Common myeloid progenitor, CD34-positive (primary cell): ENCODE data around the gene KHDRBS1.

Experiments
- CTCF ChIA-PET: fragments of 350-600 bp; sonication (Branson Sonifier 250); formaldehyde crosslinking; loops from one replicate; lab custom pipeline; 2021; ENCODE audit warnings: antibody characterized with exemption; lab: Charles Lee
- POLR2A ChIA-PET: fragments of 350-600 bp; sonication (Branson Sonifier 250); formaldehyde crosslinking; loops from one replicate; lab custom pipeline; 2021; ENCODE audit warnings: antibody characterized with exemption; lab: Charles Lee
- DNase-seq, 3 donors: peaks; one replicate each; pipeline versions ENCODE4 v3.0.0 to v3.0.0-alpha.2; 2013
- H3K27ac ChIP-seq, 2 experiments: 1 replicate in 1 of 2; 2 replicates in 1 of 2; pipeline ENCODE4 v1.7.0; 2013; ENCODE audit warnings: inconsistent platforms in 2 of 2, low read length in 2 of 2, mild to moderate bottlenecking in 2 of 2, low read depth in 1 of 2, moderate library complexity in 1 of 2; ENCODE audit not compliant: severe bottlenecking in 2 of 2, insufficient read depth in 1 of 2, poor library complexity in 1 of 2
- H3K27me3 ChIP-seq, 5 experiments: replicated peaks in 2 of 5; 1 replicate in 3 of 5; 2 replicates in 2 of 5; pipeline versions ENCODE4 v1.6.1 to v1.7.0; 2013; ENCODE audit warnings: low read length in 4 of 5, mild to moderate bottlenecking in 2 of 5, moderate library complexity in 2 of 5, inconsistent platforms in 1 of 5; ENCODE audit not compliant: insufficient read depth in 5 of 5, control insufficient read depth in 4 of 5
- H3K36me3 ChIP-seq, 4 experiments: 1 replicate in 2 of 4; 2 replicates in 2 of 4; pipeline versions ENCODE4 v1.6.1 to v1.7.0; 2013; ENCODE audit warnings: low read length in 3 of 4, control low read depth in 1 of 4, mild to moderate bottlenecking in 1 of 4; ENCODE audit not compliant: control insufficient read depth in 4 of 4, insufficient read depth in 4 of 4
- H3K4me1 ChIP-seq, 4 experiments: 1 replicate in 3 of 4; 2 replicates in 1 of 4; pipeline versions ENCODE4 v1.6.1 to v1.7.1; 2013; ENCODE audit warnings: low read length in 3 of 4, mild to moderate bottlenecking in 3 of 4, control low read depth in 1 of 4, inconsistent platforms in 1 of 4, moderate library complexity in 1 of 4; ENCODE audit not compliant: control insufficient read depth in 4 of 4, insufficient read depth in 4 of 4; ENCODE audit errors: control extremely low read depth in 1 of 4
- H3K4me3 ChIP-seq, 7 experiments: 1 replicate in 4 of 7; 2 replicates in 3 of 7; pipeline versions ENCODE4 v1.5.1 to v1.7.0; 2013; ENCODE audit warnings: mild to moderate bottlenecking in 7 of 7, low read length in 6 of 7, moderate library complexity in 6 of 7, inconsistent platforms in 2 of 7, low read depth in 2 of 7, control low read depth in 1 of 7; ENCODE audit not compliant: insufficient read depth in 4 of 7, control insufficient read depth in 1 of 7; ENCODE audit errors: extremely low read depth in 1 of 7
- H3K9me3 ChIP-seq, 5 experiments: 1 replicate in 4 of 5; 2 replicates in 1 of 5; pipeline versions ENCODE4 v1.6.1 to v1.7.1; 2013; ENCODE audit warnings: low read length in 4 of 5, mild to moderate bottlenecking in 2 of 5, inconsistent platforms in 1 of 5, low read depth in 1 of 5, moderate library complexity in 1 of 5; ENCODE audit not compliant: control insufficient read depth in 4 of 5, insufficient read depth in 2 of 5; ENCODE audit errors: control extremely low read depth in 1 of 5
- WGBS: methylation state at CpG from one replicate; pipeline ENCODE4 v1.1.5; 2013; ENCODE audit not compliant: insufficient coverage; 5-methylcytosine and 5-hydroxymethylcytosine counted together

The KHDRBS1 gene

GRCh38 chr1:32040711-32041110 is 27.0 kb downstream of the KHDRBS1 start:
- Histone ChIP-seq H3K27ac (no peak overlapping the region), H3K4me1 (peaks cover 0 to 9% (median 0%) of the 10 kb centered on the region in 4 experiments), H3K9me3 (no peaks in the 10 kb centered on the region), H3K36me3 (peaks cover 31 to 63% (median 53%) of the 10 kb centered on the region in 4 experiments), H3K27me3 (no peaks in the 10 kb centered on the region), H3K4me3 (no peak overlapping the region)
- ChIA-PET POLR2A (no interaction called here), CTCF (interaction anchor here (0.6 to 2.4 kb wide), 2 partner anchors 22 to 36 kb away, joined by 4 to 11 read pairs; no protein-coding TSS in a partner anchor)
- 96% methylated on average over 3 of the region's 3 CpGs for WGBS
- no peak for DNase-seq

DNA sequence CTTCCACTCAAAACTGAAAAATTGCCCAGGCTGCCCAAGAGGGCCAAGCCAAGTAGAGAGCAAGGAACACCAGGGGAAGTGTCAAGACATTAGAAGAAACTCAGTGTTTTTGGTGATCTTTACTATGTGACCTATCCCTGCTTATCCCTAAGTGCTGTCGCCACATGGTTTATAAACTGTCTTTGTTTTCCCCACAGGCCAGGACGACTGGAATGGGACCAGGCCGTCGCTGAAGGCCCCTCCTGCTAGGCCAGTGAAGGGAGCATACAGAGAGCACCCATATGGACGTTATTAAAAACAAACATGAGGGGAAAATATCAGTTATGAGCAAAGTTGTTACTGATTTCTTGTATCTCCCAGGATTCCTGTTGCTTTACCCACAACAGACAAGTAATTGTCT is 28.7 kb downstream of the KHDRBS1 start:
- Histone ChIP-seq H3K36me3 (peaks cover 29 to 62% (median 55%) of the 10 kb centered on the region in 4 experiments), H3K27ac (peak overlapping the region in 1 of 2 experiments; percentile 0), H3K9me3 (no peaks in the 10 kb centered on the region), H3K27me3 (no peaks in the 10 kb centered on the region), H3K4me3 (no peak overlapping the region), H3K4me1 (peaks cover 0 to 9% (median 0%) of the 10 kb centered on the region in 4 experiments)
- ChIA-PET CTCF (no interaction called here), POLR2A (no interaction called here)
- 90% methylated on average over 2 of the region's 5 CpGs for WGBS
- no peak for DNase-seq

DNA sequence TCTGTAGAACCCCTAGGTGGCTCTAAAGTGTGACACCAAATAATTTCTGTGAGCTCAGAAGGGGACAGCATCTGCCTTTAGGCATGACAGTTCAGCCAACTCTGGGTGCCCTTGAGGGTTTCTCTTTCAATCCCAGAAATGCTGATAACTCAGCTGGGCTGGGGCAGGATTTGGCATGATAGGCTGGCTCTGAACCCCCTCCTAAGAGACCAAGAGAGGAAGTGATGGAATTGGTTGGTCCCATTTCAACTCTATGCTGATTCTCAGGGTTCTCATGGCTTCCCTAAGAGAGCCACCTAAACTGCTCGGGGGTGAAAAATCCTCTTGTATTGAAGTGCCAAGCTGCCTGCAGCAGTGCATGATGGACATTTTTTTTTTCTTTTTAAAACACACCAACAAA is 30.6 kb downstream of the KHDRBS1 start:
- no peak overlapping the region for H3K27ac ChIP-seq
- no peaks in the 10 kb centered on the region for H3K27me3 ChIP-seq
- no CpG with 5 or more reads among the region's 1 CpG for WGBS
- ChIA-PET CTCF (interaction anchor here (0.5 to 2.7 kb wide), 5 partner anchors 8 to 64 kb away, joined by 3 to 9 read pairs (median 4); partner anchors contain the start of gene KPNA6), POLR2A (interaction anchor here (2.2 kb wide), 1 partner anchor 12 kb away, joined by 6 read pairs; no protein-coding TSS in a partner anchor)
- H3K36me3 ChIP-seq = peaks cover 28 to 62% (median 54%) of the 10 kb centered on the region in 4 experiments
- peaks cover 0 to 9% (median 0%) of the 10 kb centered on the region in 4 experiments for H3K4me1 ChIP-seq
- H3K9me3 ChIP-seq = no peaks in the 10 kb centered on the region
- no peak for DNase-seq
- H3K4me3 ChIP-seq = no peak overlapping the region

DNA sequence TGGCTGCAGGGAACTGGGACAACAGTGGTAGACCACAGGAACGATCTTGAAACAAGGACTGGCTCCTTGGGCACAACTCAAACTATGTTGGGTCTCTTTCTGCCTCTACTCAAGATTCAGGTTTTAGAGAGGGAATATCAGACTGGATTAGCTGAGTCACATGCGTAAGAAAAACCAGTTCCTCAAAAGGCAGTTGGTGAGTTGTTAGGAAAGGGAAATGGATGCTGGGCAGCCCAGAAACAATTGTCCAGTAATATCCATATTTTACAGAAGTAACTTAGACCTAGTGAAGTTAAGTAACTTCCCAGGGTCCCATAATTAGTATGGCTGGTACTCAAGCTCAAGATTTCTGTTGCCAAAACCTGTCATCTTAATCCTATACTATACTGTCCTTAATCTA is 32.1 kb downstream of the KHDRBS1 start:
- Histone ChIP-seq H3K9me3 (no peaks in the 10 kb centered on the region), H3K4me3 (no peak overlapping the region), H3K4me1 (peaks cover 0 to 9% (median 0%) of the 10 kb centered on the region in 4 experiments), H3K36me3 (peaks cover 26 to 53% (median 43%) of the 10 kb centered on the region in 4 experiments), H3K27me3 (no peaks in the 10 kb centered on the region), H3K27ac (peak overlapping the region in 1 of 2 experiments; percentile 30)
- ChIA-PET CTCF (interaction anchor here (1.7 to 2.7 kb wide), 3 partner anchors 9 to 11 kb away, joined by 4 to 6 read pairs (median 5); no protein-coding TSS in a partner anchor), POLR2A (interaction anchor here (2.2 kb wide), 1 partner anchor 14 kb away, joined by 6 read pairs; no protein-coding TSS in a partner anchor)
- WGBS = 80% methylated on average over 1 of the region's 2 CpGs
- DNase-seq = peak in 2 of 3 donors; percentile 20 to 21

GRCh38 chr1:32047701-32048100 is 34.0 kb downstream of the KHDRBS1 start:
- DNase-seq = no peak
- peaks cover 0 to 9% (median 0%) of the 10 kb centered on the region in 4 experiments for H3K4me1 ChIP-seq
- ChIA-PET POLR2A (no interaction called here), CTCF (interaction anchor here (0.9 to 1.0 kb wide), 2 partner anchors 71 to 340 kb away, joined by 3 read pairs; no protein-coding TSS in a partner anchor)
- H3K27ac ChIP-seq = no peak overlapping the region
- no peaks in the 10 kb centered on the region for H3K9me3 ChIP-seq
- no peak overlapping the region for H3K4me3 ChIP-seq
- no peaks in the 10 kb centered on the region for H3K27me3 ChIP-seq
- H3K36me3 ChIP-seq = peaks cover 25 to 62% (median 40%) of the 10 kb centered on the region in 4 experiments

DNA sequence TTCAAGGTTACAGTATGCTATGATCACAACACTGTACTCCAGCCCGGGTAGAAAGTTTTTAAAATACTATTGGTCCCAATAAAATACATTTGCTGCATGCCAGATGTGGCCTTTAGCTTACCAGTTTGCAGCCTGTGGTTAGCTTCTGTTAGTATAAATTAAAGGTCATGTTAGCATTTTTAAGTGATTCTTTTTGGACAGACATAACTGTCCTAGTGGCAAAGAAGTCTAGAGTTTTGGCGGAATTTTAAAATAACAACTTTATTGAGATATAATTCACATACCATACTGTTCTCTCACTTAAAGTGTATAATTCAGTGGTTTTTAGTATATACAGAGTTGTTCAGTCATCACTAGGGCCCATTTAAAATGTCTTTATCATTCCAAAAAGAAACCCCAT is 34.8 kb downstream of the KHDRBS1 start:
- Histone ChIP-seq H3K27ac (no peak overlapping the region), H3K36me3 (peaks cover 25 to 68% (median 47%) of the 10 kb centered on the region in 4 experiments), H3K4me3 (no peak overlapping the region), H3K4me1 (peaks cover 0 to 9% (median 0%) of the 10 kb centered on the region in 4 experiments), H3K9me3 (no peaks in the 10 kb centered on the region), H3K27me3 (no peaks in the 10 kb centered on the region)
- WGBS = no CpG with 5 or more reads among the region's 2 CpGs
- ChIA-PET POLR2A (interaction anchor here (0.6 kb wide), 1 partner anchor 796 kb away, joined by 3 read pairs; no protein-coding TSS in a partner anchor), CTCF (interaction anchor here (1.0 kb wide), 1 partner anchor 71 kb away, joined by 3 read pairs; no protein-coding TSS in a partner anchor)
- DNase-seq = no peak

DNA sequence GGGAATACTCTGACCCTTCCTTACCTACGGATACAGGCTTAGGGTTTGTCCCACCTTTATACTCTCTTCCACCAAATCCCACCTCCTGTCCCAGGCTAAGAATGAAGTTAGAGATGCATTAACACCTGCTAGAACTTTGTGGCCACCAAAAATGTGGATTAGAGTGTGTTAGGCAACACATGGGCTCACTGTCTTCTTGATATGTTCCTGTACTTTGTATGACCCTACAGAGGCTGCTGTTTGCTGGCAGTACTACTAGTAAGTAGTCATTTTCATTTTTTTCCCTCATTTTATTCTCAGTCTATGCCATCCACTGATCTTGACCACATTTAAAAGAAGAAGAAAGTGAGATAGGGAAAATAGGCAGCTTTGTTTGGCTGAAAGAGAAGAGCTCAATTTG is 38.0 kb downstream of the KHDRBS1 start:
- 100% methylated on average over 1 of the region's 1 CpG for WGBS
- Histone ChIP-seq H3K27me3 (no peaks in the 10 kb centered on the region), H3K9me3 (no peaks in the 10 kb centered on the region), H3K36me3 (peaks cover 17 to 81% (median 57%) of the 10 kb centered on the region in 4 experiments), H3K4me1 (no peaks in the 10 kb centered on the region), H3K27ac (no peak overlapping the region), H3K4me3 (no peak overlapping the region)
- no peak for DNase-seq
- POLR2A ChIA-PET = no interaction called here
- CTCF ChIA-PET = interaction anchor here (1.2 kb wide), 1 partner anchor 22 kb away, joined by 3 read pairs; no protein-coding TSS in a partner anchor
